Activated T-cell treated with anti-CD3 and anti-CD28 coated beads, Interleukin-2, amount 50 U/mL, for 72 hours (primary cell): Measurements from ENCODE around the gene RPEL1. TPM values are rescaled to one million over a fixed set of nuclear protein-coding genes. Genes with fewer than 3 reads are reported as not detected.
A peak's percentile ranks its signal among the peaks of the same experiment; 100 is the strongest.
"Not testable (repeated sequence)": the region's sequence is repeated elsewhere in the genome, so short reads cannot be mapped to it uniquely, and the experiment has no call there.

Source experiments
- ATAC-seq, 2 donors: fragments of 150-1000 bp; cut with Tn5 transposase; replicated peaks in 1 of 2; 2 replicates each; pipeline ENCODE4 v1.10.0; 2021; ENCODE audit warnings: moderate library complexity in 2 of 2, mild to moderate bottlenecking in 1 of 2
- DNase-seq, 2 donors: peaks; one replicate each; pipeline ENCODE4 v3.0.0; 2021 to 2022; ENCODE audit warnings: mixed read lengths in 1 of 2
- H3K27ac Mint-ChIP-seq: one replicate; pipeline ENCODE4 v1.8.0; 2022; ENCODE audit warnings: mild to moderate bottlenecking, moderate library complexity, mixed read lengths
- H3K27me3 Mint-ChIP-seq: one replicate; pipeline ENCODE4 v1.8.0; 2022; ENCODE audit warnings: low read depth, mixed read lengths
- H3K36me3 Mint-ChIP-seq, 2 donors: one replicate each; pipeline ENCODE4 v1.8.0; 2022; ENCODE audit warnings: mixed read lengths in 2 of 2, mild to moderate bottlenecking in 1 of 2; ENCODE audit not compliant: insufficient read depth in 2 of 2
- H3K4me1 Mint-ChIP-seq: one replicate; pipeline ENCODE4 v1.8.0; 2022; ENCODE audit warnings: low read depth, mixed read lengths
- H3K4me3 Mint-ChIP-seq, 2 donors: one replicate each; pipeline ENCODE4 v1.8.0; 2022; ENCODE audit warnings: mild to moderate bottlenecking in 2 of 2, mixed read lengths in 2 of 2, moderate library complexity in 2 of 2
- H3K9me3 Mint-ChIP-seq, 2 donors: one replicate each; pipeline ENCODE4 v1.8.0; 2022; ENCODE audit warnings: mixed read lengths in 2 of 2
- total RNA-seq, 2 donors: library from RNA; stranded (reverse); gene quantifications; one replicate each; pipeline ENCODE4 v1.2.3, GENCODE V29; 2022

RPEL1 gene
- total RNA-seq, 2 donors from 2014 or later = 0.12 TPM; not detected in 1

- H3K27me3 Mint-ChIP-seq = no peaks in the 10 kb centered on the region
- H3K27ac Mint-ChIP-seq = no peak overlapping the region
- H3K9me3 Mint-ChIP-seq = no peaks in the 10 kb centered on the region
- ATAC-seq = peak; percentile 71 to 74
- H3K36me3 Mint-ChIP-seq = no peaks in the 10 kb centered on the region
- DNase-seq = peak; percentile 60 to 71
- H3K4me3 Mint-ChIP-seq = no peak overlapping the region
- peaks cover 15% of the 10 kb centered on the region for H3K4me1 Mint-ChIP-seq
Observed at GRCh38 chr10:103244666-103245271, 918 bp upstream of the RPEL1 start.

DNA sequence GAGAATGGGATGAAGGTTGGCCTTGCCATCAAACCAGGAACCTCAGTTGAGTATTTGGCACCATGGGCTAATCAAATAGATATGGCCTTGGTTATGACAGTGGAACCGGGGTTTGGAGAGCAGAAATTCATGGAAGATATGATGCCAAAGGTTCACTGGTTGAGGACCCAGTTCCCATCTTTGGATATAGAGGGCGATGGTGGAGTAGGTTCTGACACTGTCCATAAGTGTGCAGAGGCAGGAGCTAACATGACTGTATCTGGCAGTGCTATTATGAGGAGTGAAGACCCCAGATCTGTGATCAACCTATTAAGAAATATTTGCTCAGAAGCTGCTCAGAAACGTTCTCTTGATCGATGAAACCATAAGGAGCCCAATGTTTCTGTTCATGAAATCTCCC is 637 bp downstream of the RPEL1 start:
- no peak for DNase-seq
- H3K27ac Mint-ChIP-seq = no peak overlapping the region
- peaks cover 6% of the 10 kb centered on the region for H3K4me1 Mint-ChIP-seq
- ATAC-seq = no peak
- H3K27me3 Mint-ChIP-seq = no peaks in the 10 kb centered on the region
- no peak overlapping the region for H3K4me3 Mint-ChIP-seq
- peaks cover 2% of the 10 kb centered on the region in 2 donors for H3K9me3 Mint-ChIP-seq
- peaks cover 2% of the 10 kb centered on the region in 2 donors for H3K36me3 Mint-ChIP-seq

GRCh38 chr10:103254113-103254512 is 8.4 kb downstream of the RPEL1 start:
- Mint-ChIP-seq H3K4me1 (peaks cover 10% of the 10 kb centered on the region), H3K27ac (no peak overlapping the region), H3K9me3 (peaks cover 5 to 7% of the 10 kb centered on the region in 2 donors), H3K27me3 (no peaks in the 10 kb centered on the region), H3K4me3 (no peak overlapping the region), H3K36me3 (peaks cover 3% of the 10 kb centered on the region in 2 donors)
- DNase-seq (no peak), ATAC-seq (no peak)

- H3K36me3 Mint-ChIP-seq = peaks cover 3 to 6% of the 10 kb centered on the region in 2 donors
- H3K4me3 Mint-ChIP-seq = no peak overlapping the region
- peaks cover 10% of the 10 kb centered on the region for H3K4me1 Mint-ChIP-seq
- H3K9me3 Mint-ChIP-seq = peaks cover 6 to 10% of the 10 kb centered on the region in 2 donors
- no peak overlapping the region for H3K27ac Mint-ChIP-seq
- no peaks in the 10 kb centered on the region for H3K27me3 Mint-ChIP-seq
- peak; percentile 29 to 39 for DNase-seq
- peak; percentile 88 to 94 for ATAC-seq
Observed at GRCh38 chr10:103254538-103255325, 9.0 kb downstream of the RPEL1 start.

- DNase-seq (no peak), ATAC-seq (no peak)
- no peaks in the 10 kb centered on the region for H3K27me3 Mint-ChIP-seq
- peaks cover 10% of the 10 kb centered on the region for H3K4me1 Mint-ChIP-seq
- H3K27ac Mint-ChIP-seq = no peak overlapping the region
- H3K36me3 Mint-ChIP-seq = peaks cover 0 to 4% of the 10 kb centered on the region in 2 donors
- H3K9me3 Mint-ChIP-seq = peaks cover 6 to 10% of the 10 kb centered on the region in 2 donors
- no peak overlapping the region for H3K4me3 Mint-ChIP-seq
Observed at GRCh38 chr10:103256613-103257012, 10.9 kb downstream of the RPEL1 start.

- DNase-seq (no peak), ATAC-seq (no peak)
- H3K9me3 Mint-ChIP-seq = peaks cover 6 to 10% of the 10 kb centered on the region in 2 donors
- peaks cover 0 to 4% of the 10 kb centered on the region in 2 donors for H3K36me3 Mint-ChIP-seq
- H3K27me3 Mint-ChIP-seq = peaks cover under 1% of the 10 kb centered on the region
- H3K27ac Mint-ChIP-seq = no peak overlapping the region
- no peak overlapping the region for H3K4me3 Mint-ChIP-seq
- peaks cover 10% of the 10 kb centered on the region for H3K4me1 Mint-ChIP-seq
Observed at GRCh38 chr10:103257812-103258211, 12.1 kb downstream of the RPEL1 start.

- H3K27ac Mint-ChIP-seq, H3K27me3 Mint-ChIP-seq, H3K4me3 Mint-ChIP-seq, H3K9me3 Mint-ChIP-seq, H3K4me1 Mint-ChIP-seq, DNase-seq, ATAC-seq, H3K36me3 Mint-ChIP-seq: not testable (repeated sequence)
Observed at GRCh38 chr10:103258928-103259327, 13.2 kb downstream of the RPEL1 start.

GRCh38 chr10:103259989-103260388 is 14.3 kb downstream of the RPEL1 start:
- ATAC-seq (no peak), DNase-seq (no peak)
- Mint-ChIP-seq H3K9me3 (peaks cover 6 to 10% of the 10 kb centered on the region in 2 donors), H3K4me3 (no peak overlapping the region), H3K36me3 (peaks cover 0 to 4% of the 10 kb centered on the region in 2 donors), H3K4me1 (peaks cover 6% of the 10 kb centered on the region), H3K27me3 (peaks cover 9% of the 10 kb centered on the region), H3K27ac (no peak overlapping the region)

DNA sequence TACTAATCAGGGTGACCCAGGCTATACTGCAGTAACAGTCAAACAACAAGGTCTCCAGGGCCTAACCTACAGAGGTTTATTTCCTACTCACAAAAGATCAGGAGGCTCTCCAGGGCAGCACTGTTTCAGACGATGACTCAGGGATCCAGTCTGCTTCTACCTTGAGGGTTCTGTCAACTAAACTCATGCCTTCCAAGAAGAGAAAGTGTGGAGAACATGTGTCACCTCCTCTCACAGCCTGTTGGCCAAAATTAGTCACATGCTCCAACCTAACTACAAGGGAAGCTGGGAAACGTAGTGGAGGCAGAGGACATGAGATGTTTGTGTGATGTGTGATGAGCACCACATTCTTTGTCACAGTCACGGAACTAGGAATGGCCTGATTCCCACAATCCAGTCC is 16.5 kb downstream of the RPEL1 start:
- DNase-seq (no peak), ATAC-seq (peak; percentile 51 to 81)
- H3K27me3 Mint-ChIP-seq = peaks cover 26% of the 10 kb centered on the region
- H3K9me3 Mint-ChIP-seq = peaks cover 6 to 10% of the 10 kb centered on the region in 2 donors
- H3K4me3 Mint-ChIP-seq = no peak overlapping the region
- no peaks in the 10 kb centered on the region for H3K4me1 Mint-ChIP-seq
- H3K36me3 Mint-ChIP-seq = peaks cover 0 to 4% of the 10 kb centered on the region in 2 donors
- no peak overlapping the region for H3K27ac Mint-ChIP-seq

DNA sequence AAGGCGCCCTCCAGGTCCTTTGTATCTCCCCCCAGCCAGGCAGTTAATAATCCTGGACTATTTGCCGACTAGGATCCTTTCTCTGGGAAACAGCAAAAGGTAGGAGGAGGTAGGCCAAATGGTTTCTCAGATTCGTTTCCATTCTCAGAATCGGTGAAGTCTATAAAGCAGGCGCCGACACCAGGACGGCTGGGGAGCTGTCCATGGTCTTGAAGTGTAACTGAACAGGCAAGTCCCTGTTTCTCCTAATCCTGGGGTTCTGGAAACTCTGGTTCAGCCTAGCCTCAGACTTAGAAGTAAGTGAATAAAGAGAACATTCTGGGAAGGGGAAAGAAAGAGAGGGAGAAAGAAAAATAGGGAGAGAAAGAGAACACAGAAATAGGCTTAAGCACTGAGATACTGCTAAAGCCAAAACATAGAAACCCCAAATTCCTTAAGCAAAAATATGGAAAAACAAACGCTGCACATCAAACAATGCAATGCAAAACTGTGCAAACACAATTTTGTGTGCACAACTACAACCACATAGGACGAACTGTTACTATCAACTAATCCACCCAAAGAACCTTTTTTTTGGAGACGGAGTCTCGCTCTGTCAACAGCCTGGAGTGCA is 20.1 kb downstream of the RPEL1 start:
- peaks cover 49% of the 10 kb centered on the region for H3K27me3 Mint-ChIP-seq
- no peak overlapping the region for H3K27ac Mint-ChIP-seq
- DNase-seq (peak; percentile 27 to 35), ATAC-seq (no peak)
- H3K36me3 Mint-ChIP-seq = no peaks in the 10 kb centered on the region
- H3K9me3 Mint-ChIP-seq = peaks cover 3% of the 10 kb centered on the region in 2 donors
- H3K4me3 Mint-ChIP-seq = no peak overlapping the region
- H3K4me1 Mint-ChIP-seq = no peaks in the 10 kb centered on the region

GRCh38 chr10:103273041-103273441 is 27.4 kb downstream of the RPEL1 start:
- Mint-ChIP-seq H3K4me3 (no peak overlapping the region), H3K9me3 (no peaks in the 10 kb centered on the region), H3K4me1 (peaks cover 5% of the 10 kb centered on the region), H3K27ac (no peak overlapping the region), H3K27me3 (peaks cover 37% of the 10 kb centered on the region), H3K36me3 (no peaks in the 10 kb centered on the region)
- ATAC-seq (no peak), DNase-seq (no peak)

DNA sequence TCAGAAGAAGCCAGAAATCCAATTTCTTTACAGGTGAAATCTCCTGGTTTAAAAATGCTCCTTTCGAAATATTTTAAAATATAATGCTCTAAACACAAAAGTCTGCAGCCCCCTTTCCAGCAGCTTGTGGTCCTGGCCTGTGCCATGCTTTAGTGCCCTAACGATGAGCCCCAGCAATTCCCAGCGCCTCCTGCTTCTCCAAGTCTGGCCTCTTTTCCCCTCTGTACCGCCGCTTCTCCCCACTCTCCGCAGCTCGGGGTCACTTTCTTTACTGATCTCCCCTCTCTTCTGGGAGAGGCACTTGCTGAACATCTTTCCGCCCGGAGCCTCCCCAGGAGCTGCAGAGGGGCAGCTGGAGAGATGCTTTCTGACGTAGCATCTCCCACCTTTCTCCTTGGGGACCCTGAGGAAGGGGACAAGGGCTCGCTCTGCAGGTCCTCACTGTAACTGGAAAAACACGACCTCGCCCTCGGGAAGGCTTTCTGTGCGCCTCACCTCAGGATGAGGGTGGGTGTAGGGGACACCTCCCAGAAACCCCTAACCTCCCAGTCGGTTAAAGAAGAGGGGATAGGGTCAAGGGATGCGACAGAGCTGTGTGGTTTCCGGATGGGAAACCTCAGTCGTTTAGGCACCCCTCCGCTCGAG is 30.7 kb downstream of the RPEL1 start:
- Mint-ChIP-seq H3K9me3 (peaks cover 0 to 3% of the 10 kb centered on the region in 2 donors), H3K36me3 (peaks cover 3% of the 10 kb centered on the region in 2 donors), H3K4me3 (peak overlapping the region; percentile 66 to 83), H3K4me1 (peaks cover 12% of the 10 kb centered on the region), H3K27ac (no peak overlapping the region), H3K27me3 (peaks cover 49% of the 10 kb centered on the region)
- ATAC-seq (no peak), DNase-seq (no peak)
